OCI-LY1 (cell line): ENCODE measurements around the gene APBA1.
"Not testable (repeated sequence)": the region's sequence is repeated elsewhere in the genome, so short reads cannot be mapped to it uniquely, and the experiment has no call there.

Source experiments
- H2AFZ ChIP-seq: fragments of 200-600 bp; sonication (generic), shearing (Covaris generic); 2 replicates; pipeline ENCODE4 v1.6.0; 2014; ENCODE audit warnings: antibody characterized with exemption, mild to moderate bottlenecking, low read length
- H3F3A ChIP-seq: fragments of 200-600 bp; sonication (generic), shearing (Covaris generic); 2 replicates; pipeline ENCODE4 v1.6.0; 2014; ENCODE audit warnings: mild to moderate bottlenecking, antibody characterized with exemption, low read length, moderate library complexity; ENCODE audit not compliant: insufficient read depth
- H3K27ac ChIP-seq: fragments of 200-600 bp; sonication (generic); 2 replicates; pipeline ENCODE4 v1.5.1; 2014; ENCODE audit warnings: low read length, mixed run types, mild to moderate bottlenecking, low read depth; ENCODE audit not compliant: poor library complexity, severe bottlenecking
- H3K27me3 ChIP-seq: fragments of 200-600 bp; sonication (generic); 2 replicates; pipeline ENCODE4 v1.6.0; 2014; ENCODE audit warnings: antibody characterized with exemption, mild to moderate bottlenecking, low read length, moderate library complexity; ENCODE audit not compliant: insufficient read depth
- H3K36me3 ChIP-seq: fragments of 200-600 bp; sonication (generic); 2 replicates; pipeline ENCODE4 v1.6.1; 2014; ENCODE audit warnings: mild to moderate bottlenecking, antibody characterized with exemption, low read length, moderate library complexity, mixed read lengths; ENCODE audit not compliant: insufficient read depth
- H3K4me1 ChIP-seq: fragments of 200-600 bp; sonication (generic); 2 replicates; pipeline ENCODE4 v1.5.1; 2014; ENCODE audit warnings: mild to moderate bottlenecking, low read length, moderate library complexity; ENCODE audit not compliant: insufficient read depth, severe bottlenecking
- H3K4me2 ChIP-seq: fragments of 200-600 bp; sonication (generic), shearing (Covaris generic); 2 replicates; pipeline ENCODE4 v1.6.1; 2014; ENCODE audit warnings: low read length
- H3K4me3 ChIP-seq: fragments of 200-600 bp; sonication (generic); 2 replicates; pipeline ENCODE4 v1.5.1; 2014; ENCODE audit warnings: low read length, low read depth, mild to moderate bottlenecking, mixed read lengths; ENCODE audit not compliant: poor library complexity, severe bottlenecking
- H3K79me2 ChIP-seq: fragments of 200-600 bp; shearing (Covaris generic); 2 replicates; pipeline ENCODE4 v1.6.1; 2016; ENCODE audit warnings: mixed run types, low read length, mixed read lengths; ENCODE audit not compliant: insufficient read depth
- H3K9ac ChIP-seq: fragments of 200-600 bp; sonication (generic), shearing (Covaris generic); 2 replicates; pipeline ENCODE4 v1.6.1; 2014; ENCODE audit warnings: mild to moderate bottlenecking, low read length, mixed read lengths
- H3K9me2 ChIP-seq: fragments of 200-600 bp; sonication (generic), shearing (Covaris generic); 2 replicates; pipeline ENCODE4 v1.6.1; 2014; ENCODE audit warnings: low read depth, mild to moderate bottlenecking, low read length, mixed read lengths
- H3K9me3 ChIP-seq: fragments of 200-600 bp; shearing (Covaris generic); 2 replicates; pipeline ENCODE4 v1.6.1; 2014; ENCODE audit warnings: low read length, mixed read lengths
- H4K20me1 ChIP-seq: fragments of 200-600 bp; sonication (generic), shearing (Covaris generic); 2 replicates; pipeline ENCODE4 v1.6.0; 2016; ENCODE audit warnings: mild to moderate bottlenecking, low read length; ENCODE audit not compliant: insufficient read depth
- CTCF ChIP-seq: fragments of 200-600 bp; sonication (generic), shearing (Covaris generic); IDR thresholded peaks from 2 replicates; pipeline ENCODE4 v1.5.1; 2017; ENCODE audit warnings: mild to moderate bottlenecking, antibody characterized with exemption, low read length, moderate library complexity, mixed read lengths
- EZH2 ChIP-seq: fragments of 200-600 bp; sonication (generic), shearing (Covaris generic); IDR thresholded peaks from 2 replicates; pipeline ENCODE4 v1.8.0; 2017; ENCODE audit warnings: borderline replicate concordance, mixed run types, mild to moderate bottlenecking, antibody characterized with exemption, low read length, moderate library complexity, mixed read lengths

APBA1 gene

GRCh38 chr9:69412741-69413150 lies 259.4 kb downstream of the APBA1 start:
- H4K20me1 ChIP-seq = no peaks in the 10 kb centered on the region
- H3K79me2 ChIP-seq = no peaks in the 10 kb centered on the region
- H3K27ac ChIP-seq = no peak overlapping the region
- no peaks in the 10 kb centered on the region for H3F3A ChIP-seq
- H3K9me3 ChIP-seq = no peaks in the 10 kb centered on the region
- no peaks in the 10 kb centered on the region for H3K4me1 ChIP-seq
- no peaks in the 10 kb centered on the region for H3K27me3 ChIP-seq
- H2AFZ ChIP-seq = no peak overlapping the region
- no peak overlapping the region for H3K4me2 ChIP-seq
- H3K9me2 ChIP-seq = no peaks in the 10 kb centered on the region
- no peak overlapping the region for H3K4me3 ChIP-seq
- peak; percentile 35 for TF ChIP-seq CTCF
- no peak for TF ChIP-seq EZH2
- no peak overlapping the region for H3K9ac ChIP-seq
- no peaks in the 10 kb centered on the region for H3K36me3 ChIP-seq

- no peak overlapping the region for H3K4me2 ChIP-seq
- H3K4me1 ChIP-seq = no peaks in the 10 kb centered on the region
- H3K36me3 ChIP-seq = no peaks in the 10 kb centered on the region
- no peak overlapping the region for H3K27ac ChIP-seq
- H3F3A ChIP-seq = no peaks in the 10 kb centered on the region
- no peaks in the 10 kb centered on the region for H3K79me2 ChIP-seq
- H3K27me3 ChIP-seq = no peaks in the 10 kb centered on the region
- no peaks in the 10 kb centered on the region for H3K9me3 ChIP-seq
- no peaks in the 10 kb centered on the region for H4K20me1 ChIP-seq
- H3K4me3 ChIP-seq = no peak overlapping the region
- H2AFZ ChIP-seq = no peak overlapping the region
- H3K9ac ChIP-seq = no peak overlapping the region
- H3K9me2 ChIP-seq = no peaks in the 10 kb centered on the region
- TF ChIP-seq EZH2 = no peak
- TF ChIP-seq CTCF = no peak
Observed at GRCh38 chr9:69411931-69412740, 260.0 kb downstream of the APBA1 start.

- H3F3A ChIP-seq = no peaks in the 10 kb centered on the region
- no peak overlapping the region for H3K4me3 ChIP-seq
- H3K79me2 ChIP-seq = no peaks in the 10 kb centered on the region
- no peaks in the 10 kb centered on the region for H3K27me3 ChIP-seq
- no peaks in the 10 kb centered on the region for H3K4me1 ChIP-seq
- no peaks in the 10 kb centered on the region for H3K9me2 ChIP-seq
- no peak overlapping the region for H2AFZ ChIP-seq
- H3K4me2 ChIP-seq = no peak overlapping the region
- TF ChIP-seq CTCF (no peak), EZH2 (no peak)
- H3K27ac ChIP-seq = no peak overlapping the region
- H4K20me1 ChIP-seq = no peaks in the 10 kb centered on the region
- H3K9me3 ChIP-seq = no peaks in the 10 kb centered on the region
- H3K36me3 ChIP-seq = no peaks in the 10 kb centered on the region
- H3K9ac ChIP-seq = no peak overlapping the region
Observed at GRCh38 chr9:69411246-69411645, 260.9 kb downstream of the APBA1 start.

- not testable (repeated sequence) for H3K79me2 ChIP-seq, H2AFZ ChIP-seq, H3K27me3 ChIP-seq, H4K20me1 ChIP-seq, H3F3A ChIP-seq, H3K4me2 ChIP-seq, H3K27ac ChIP-seq, H3K9me2 ChIP-seq, H3K4me1 ChIP-seq, H3K4me3 ChIP-seq, H3K9ac ChIP-seq, H3K9me3 ChIP-seq, H3K36me3 ChIP-seq
Observed at GRCh38 chr9:69409936-69410335, 262.2 kb downstream of the APBA1 start.
